Vagina (tissue), 2 donors: ENCODE data around the gene RSU1. TPM values are rescaled to one million over a fixed set of nuclear protein-coding genes. Genes with fewer than 3 reads are reported as not detected.

Experiments used
- DNase-seq, 2 donors: peaks; one replicate each; pipeline ENCODE4 v3.0.0-alpha.2; 2017; ENCODE audit errors: extremely low spot score in 2 of 2
- H3K27ac ChIP-seq: fragments of 200-600 bp; sonication (generic); one replicate; pipeline ENCODE4 v1.5.1; 2019
- H3K27me3 ChIP-seq: fragments of 200-600 bp; sonication (generic); one replicate; pipeline ENCODE4 v1.5.1; 2019
- H3K36me3 ChIP-seq, 2 donors: fragments of 200-600 bp; sonication (generic); one replicate each; pipeline ENCODE4 v1.5.1; 2017 to 2019
- H3K4me1 ChIP-seq: fragments of 200-600 bp; sonication (generic); one replicate; pipeline ENCODE4 v1.5.1; 2019
- H3K4me3 ChIP-seq, 2 donors: fragments of 200-600 bp; sonication (generic); 1 replicate in 1 of 2; 2 replicates in 1 of 2; pipeline ENCODE4 v1.5.1; 2016 to 2019
- H3K9me3 ChIP-seq: fragments of 200-600 bp; sonication (generic); one replicate; pipeline ENCODE4 v1.5.1; 2019
- CTCF ChIP-seq, 3 experiments: fragments of 450-650 bp in 2 of 3; fragments of 200-600 bp in 1 of 3; sonication (generic) in 1 of 3; IDR thresholded peaks; one replicate each; pipeline ENCODE4 v1.5.1; 2017 to 2019; ENCODE audit warnings: antibody characterized with exemption in 3 of 3, mild to moderate bottlenecking in 2 of 3, moderate library complexity in 2 of 3
- POLR2A ChIP-seq, 2 donors: fragments of 450-650 bp; IDR thresholded peaks; one replicate each; pipeline ENCODE4 v1.6.1; 2017; ENCODE audit warnings: antibody characterized with exemption in 2 of 2, mild to moderate bottlenecking in 2 of 2, moderate library complexity in 2 of 2
- POLR2AphosphoS5 ChIP-seq, 2 donors: sonication (generic); formaldehyde crosslinking; IDR thresholded peaks; one replicate each; pipeline ENCODE4 v1.9.0; 2017; ENCODE audit warnings: antibody characterized with exemption in 2 of 2, mild to moderate bottlenecking in 2 of 2, low read depth in 1 of 2; ENCODE audit not compliant: insufficient read depth in 1 of 2
- intact Hi-C: fragments of 100-400 bp; cut with DNase I; formaldehyde crosslinking; loops from one replicate; pipeline ENCODE4 v1.15.1; 2023
- total RNA-seq: library from RNA; depleted of rRNA; stranded (reverse); fragments of >200 nt; gene quantifications from one replicate; pipeline ENCODE4 v1.2.3, GENCODE V29; 2016

Gene RSU1
- total RNA-seq, 1 donor from 2014 or later = 50.3 TPM

GRCh38 chr10:16814012-16814411 is 3.2 kb downstream of the RSU1 start:
- H3K9me3 ChIP-seq = no peaks in the 10 kb centered on the region
- H3K4me1 ChIP-seq = peaks cover 23% of the 10 kb centered on the region
- H3K4me3 ChIP-seq = no peak overlapping the region
- TF ChIP-seq POLR2AphosphoS5 (IDR thresholded peaks at IDR 0.05; ENCODE audit: insufficient read depth in 1 of 2, low read depth in 1 of 2) (no peak), POLR2A (IDR thresholded peaks at IDR 0.05) (no peak), CTCF (IDR thresholded peaks at IDR 0.05) (no peak)
- no peaks in the 10 kb centered on the region for H3K27me3 ChIP-seq
- intact Hi-C loops = no loop called here
- peak in 1 of 2 donors; percentile 32 for DNase-seq
- H3K36me3 ChIP-seq = no peaks in the 10 kb centered on the region
- H3K27ac ChIP-seq = no peak overlapping the region

GRCh38 chr10:16812676-16813075 is 4.5 kb downstream of the RSU1 start:
- DNase-seq = no peak
- TF ChIP-seq POLR2AphosphoS5 (IDR thresholded peaks at IDR 0.05; ENCODE audit: insufficient read depth in 1 of 2, low read depth in 1 of 2) (no peak), POLR2A (IDR thresholded peaks at IDR 0.05) (no peak), CTCF (IDR thresholded peaks at IDR 0.05) (no peak)
- H3K27me3 ChIP-seq = no peaks in the 10 kb centered on the region
- no peak overlapping the region for H3K4me3 ChIP-seq
- no peaks in the 10 kb centered on the region for H3K36me3 ChIP-seq
- intact Hi-C loops = no loop called here
- no peaks in the 10 kb centered on the region for H3K9me3 ChIP-seq
- no peak overlapping the region for H3K27ac ChIP-seq
- peaks cover 16% of the 10 kb centered on the region for H3K4me1 ChIP-seq

GRCh38 chr10:16811765-16812164 is 5.5 kb downstream of the RSU1 start:
- peak in 1 of 2 donors; percentile 42 for DNase-seq
- Histone ChIP-seq H3K9me3 (no peaks in the 10 kb centered on the region), H3K4me3 (no peak overlapping the region), H3K36me3 (no peaks in the 10 kb centered on the region), H3K27me3 (no peaks in the 10 kb centered on the region), H3K27ac (no peak overlapping the region), H3K4me1 (peaks cover 16% of the 10 kb centered on the region)
- intact Hi-C loops = no loop called here
- TF ChIP-seq CTCF (IDR thresholded peaks at IDR 0.05) (no peak), POLR2A (IDR thresholded peaks at IDR 0.05) (no peak), POLR2AphosphoS5 (IDR thresholded peaks at IDR 0.05; ENCODE audit: insufficient read depth in 1 of 2, low read depth in 1 of 2) (no peak)

- Histone ChIP-seq H3K27ac (no peak overlapping the region), H3K9me3 (no peaks in the 10 kb centered on the region), H3K4me1 (peaks cover 11% of the 10 kb centered on the region), H3K27me3 (no peaks in the 10 kb centered on the region), H3K36me3 (no peaks in the 10 kb centered on the region), H3K4me3 (no peak overlapping the region)
- intact Hi-C loops = no loop called here
- no peak for TF ChIP-seq POLR2AphosphoS5 (IDR thresholded peaks at IDR 0.05; ENCODE audit: insufficient read depth in 1 of 2, low read depth in 1 of 2)
- TF ChIP-seq POLR2A (IDR thresholded peaks at IDR 0.05) = no peak
- no peak for TF ChIP-seq CTCF (IDR thresholded peaks at IDR 0.05)
- no peak for DNase-seq
These were observed 5.9 kb downstream of the RSU1 start for GRCh38 chr10:16811292-16811691.

- intact Hi-C loops = no loop called here
- Histone ChIP-seq H3K27me3 (no peaks in the 10 kb centered on the region), H3K4me1 (no peaks in the 10 kb centered on the region), H3K9me3 (no peaks in the 10 kb centered on the region), H3K4me3 (no peak overlapping the region), H3K36me3 (no peaks in the 10 kb centered on the region), H3K27ac (no peak overlapping the region)
- DNase-seq = peak in 1 of 2 donors; percentile 62
- TF ChIP-seq POLR2A (IDR thresholded peaks at IDR 0.05) (no peak), CTCF (IDR thresholded peaks at IDR 0.05) (no peak), POLR2AphosphoS5 (IDR thresholded peaks at IDR 0.05; ENCODE audit: insufficient read depth in 1 of 2, low read depth in 1 of 2) (no peak)
These were observed 8.0 kb downstream of the RSU1 start for GRCh38 chr10:16809074-16809718.
